HepG2 (cell line): ENCODE data around the gene PPAN.

ENCODE experiments used
- CTCF ChIP-seq: sonication (generic); formaldehyde crosslinking; IDR thresholded peaks from 2 replicates; pipeline ENCODE4 v1.5.0; 2020; ENCODE audit warnings: mild to moderate bottlenecking, missing genetic modification reagents, moderate library complexity
- MEIS1 ChIP-seq: sonication (generic); formaldehyde crosslinking; IDR thresholded peaks from 2 replicates; pipeline ENCODE4 v1.9.0; 2021; ENCODE audit warnings: mild to moderate bottlenecking, missing genetic modification reagents, moderate library complexity, borderline replicate concordance
- POLR2A ChIP-seq, 2 experiments: IDR thresholded peaks; 2 replicates each; pipeline ENCODE4 v1.6.1; 2011; ENCODE audit warnings: low read depth in 2 of 2, low read length in 2 of 2, mild to moderate bottlenecking in 1 of 2, moderate library complexity in 1 of 2; ENCODE audit not compliant: insufficient read depth in 1 of 2
- SP2 ChIP-seq: sonication (generic); formaldehyde crosslinking; IDR thresholded peaks from 2 replicates; pipeline ENCODE4 v1.5.1; 2020; ENCODE audit warnings: mild to moderate bottlenecking, missing genetic modification reagents
- TCF7L2 ChIP-seq: IDR thresholded peaks from 2 replicates; pipeline ENCODE4 v1.6.1; 2011; ENCODE audit warnings: mild to moderate bottlenecking, low read depth, low read length, moderate library complexity
- THYN1 ChIP-seq: sonication (generic); formaldehyde crosslinking; IDR thresholded peaks from 2 replicates; pipeline ENCODE4 v1.8.1; 2023; ENCODE audit warnings: low read depth, mild to moderate bottlenecking, moderate library complexity, missing genetic modification reagents, borderline replicate concordance

GRCh38 chr19:10124429-10124828 lies 18.3 kb downstream of the PPAN start:
- no peak for TF ChIP-seq MEIS1 (CRISPR knock-in tag)
- TF ChIP-seq THYN1 = no peak
- no peak for TF ChIP-seq TCF7L2
- TF ChIP-seq POLR2A (IDR thresholded peaks at IDR 0.05; ENCODE audit: insufficient read depth in 1 of 2, low read depth in 2 of 2, low read length in 2 of 2) = no peak
- no peak for TF ChIP-seq SP2 (CRISPR knock-in tag)
- TF ChIP-seq CTCF (CRISPR knock-in tag) = no peak
